Epithelial cell of proximal tubule (primary cell): Measurements from ENCODE around the gene PPFIA1. TPM values are rescaled to one million over a fixed set of nuclear protein-coding genes. Genes with fewer than 3 reads are reported as not detected.

Experiments
- DNase-seq: peaks from one replicate; pipeline ENCODE4 v3.0.0-alpha.2; 2011; ENCODE audit warnings: low read depth
- H3K4me3 ChIP-seq: 2 replicates; pipeline ENCODE4 v1.5.1; 2011; ENCODE audit warnings: low read depth, mild to moderate bottlenecking, low read length
- total RNA-seq: library from RNA; depleted of rRNA; stranded (reverse); fragments of >200 nt; gene quantifications from 2 replicates; pipeline ENCODE4 v1.2.3, GENCODE V29; 2015
- TF ChIP-seq, protein P1 (sequence below): conservative IDR thresholded peaks from 2 replicates; pipeline ENCODE4 v1.5.1; 2012; ENCODE audit warnings: low read depth, mild to moderate bottlenecking, low read length

The PPFIA1 gene
- total RNA-seq, 1 donor from 2014 or later = 18.0 TPM

GRCh38 chr11:70265341-70265740, 5.1 kb upstream of the PPFIA1 start:
- no peak for DNase-seq
- TF ChIP-seq, protein P1, sequence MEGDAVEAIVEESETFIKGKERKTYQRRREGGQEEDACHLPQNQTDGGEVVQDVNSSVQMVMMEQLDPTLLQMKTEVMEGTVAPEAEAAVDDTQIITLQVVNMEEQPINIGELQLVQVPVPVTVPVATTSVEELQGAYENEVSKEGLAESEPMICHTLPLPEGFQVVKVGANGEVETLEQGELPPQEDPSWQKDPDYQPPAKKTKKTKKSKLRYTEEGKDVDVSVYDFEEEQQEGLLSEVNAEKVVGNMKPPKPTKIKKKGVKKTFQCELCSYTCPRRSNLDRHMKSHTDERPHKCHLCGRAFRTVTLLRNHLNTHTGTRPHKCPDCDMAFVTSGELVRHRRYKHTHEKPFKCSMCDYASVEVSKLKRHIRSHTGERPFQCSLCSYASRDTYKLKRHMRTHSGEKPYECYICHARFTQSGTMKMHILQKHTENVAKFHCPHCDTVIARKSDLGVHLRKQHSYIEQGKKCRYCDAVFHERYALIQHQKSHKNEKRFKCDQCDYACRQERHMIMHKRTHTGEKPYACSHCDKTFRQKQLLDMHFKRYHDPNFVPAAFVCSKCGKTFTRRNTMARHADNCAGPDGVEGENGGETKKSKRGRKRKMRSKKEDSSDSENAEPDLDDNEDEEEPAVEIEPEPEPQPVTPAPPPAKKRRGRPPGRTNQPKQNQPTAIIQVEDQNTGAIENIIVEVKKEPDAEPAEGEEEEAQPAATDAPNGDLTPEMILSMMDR = no peak
- H3K4me3 ChIP-seq = no peak overlapping the region

- TF ChIP-seq, protein P1 = no peak
- no peak overlapping the region for H3K4me3 ChIP-seq
- no peak for DNase-seq
These were observed 3.0 kb upstream of the PPFIA1 start for GRCh38 chr11:70267405-70267950.

DNA sequence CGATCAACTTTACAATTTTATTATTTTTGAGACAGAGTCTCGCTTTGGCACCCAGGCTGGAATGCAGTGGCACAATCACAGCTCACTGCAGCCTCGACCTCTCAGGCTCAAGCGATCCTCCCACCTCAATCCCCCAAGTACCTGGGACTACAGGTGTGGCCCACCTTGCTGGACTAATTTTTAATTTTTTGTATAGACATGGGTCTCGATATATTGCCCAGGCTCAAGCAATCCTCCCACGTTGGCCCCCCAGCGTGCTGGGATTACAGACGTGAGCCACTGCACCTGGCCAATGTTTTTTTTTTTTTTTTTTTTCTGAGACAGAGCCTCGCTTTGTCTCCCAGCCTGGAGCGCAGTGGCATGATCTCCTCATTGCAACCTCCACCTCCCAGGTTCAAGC, 2.0 kb upstream of the PPFIA1 start:
- TF ChIP-seq, protein P1 = no peak
- no peak overlapping the region for H3K4me3 ChIP-seq
- no peak for DNase-seq

DNA sequence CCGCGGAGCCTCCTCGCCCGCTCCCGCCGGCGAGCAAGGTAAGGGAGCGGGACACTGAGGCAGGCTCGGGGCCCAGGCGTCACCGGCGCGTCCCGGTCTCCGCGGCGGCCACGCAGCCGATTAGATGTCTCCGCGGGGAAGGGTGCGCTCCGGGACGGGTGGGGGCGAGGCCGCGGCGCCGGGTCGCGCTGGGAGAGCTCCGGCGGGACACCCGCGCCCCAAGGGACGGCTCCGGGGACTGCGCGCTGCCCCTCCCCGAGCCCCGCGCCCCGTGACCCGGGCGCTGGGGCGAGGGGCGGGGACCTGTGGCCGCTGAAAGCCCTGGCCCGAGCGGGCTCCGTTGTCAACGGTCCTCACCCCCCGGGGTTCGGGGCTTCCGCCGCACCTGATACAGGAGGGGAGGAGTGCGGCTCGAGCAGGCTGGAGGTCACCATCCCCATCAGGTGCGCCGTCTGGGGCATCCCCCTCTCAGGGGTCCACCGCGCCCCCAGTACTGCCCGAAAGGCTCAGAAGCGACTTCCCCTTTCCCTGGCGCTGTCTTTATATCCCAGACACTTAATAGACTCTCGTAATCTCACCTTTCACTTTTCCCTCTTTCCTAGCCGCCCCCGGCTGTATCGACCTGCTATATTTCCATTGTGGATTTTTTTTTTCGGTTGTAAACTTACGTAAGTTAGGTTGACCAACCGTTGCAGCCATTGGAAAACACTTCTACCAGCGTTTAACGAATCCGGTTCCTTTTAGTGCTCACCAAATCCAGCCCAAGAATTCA, 573 bp downstream of the PPFIA1 start:
- no peak for DNase-seq

DNA sequence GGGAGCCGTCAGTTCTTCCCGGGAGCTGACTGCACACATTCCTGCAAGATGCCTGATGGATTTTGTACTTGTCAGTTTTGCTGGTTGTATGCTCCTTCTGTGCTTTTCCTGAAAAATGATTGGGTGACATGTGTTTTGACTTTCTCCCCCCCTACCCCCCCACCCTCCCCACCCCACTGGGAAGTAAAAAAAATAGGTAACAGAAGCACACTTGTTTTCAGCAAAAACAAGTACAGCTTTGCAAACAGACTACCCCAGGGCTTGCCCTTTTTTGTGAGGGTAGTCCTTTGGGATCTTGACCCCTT, 1.1 kb downstream of the PPFIA1 start:
- DNase-seq = no peak
- peak overlapping the region; percentile 87 for H3K4me3 ChIP-seq
- TF ChIP-seq, protein P1 = no peak

More for the DNA sequence above, 573 bp downstream of the PPFIA1 start:
- H3K4me3 ChIP-seq = peak overlapping the region; percentile 87
- TF ChIP-seq, protein P1 = no peak

GRCh38 chr11:70272009-70272408, 1.5 kb downstream of the PPFIA1 start:
- TF ChIP-seq, protein P1 = no peak
- no peak for DNase-seq
- H3K4me3 ChIP-seq = no peak overlapping the region

GRCh38 chr11:70278994-70279393, 8.5 kb downstream of the PPFIA1 start:
- H3K4me3 ChIP-seq = no peak overlapping the region
- DNase-seq = no peak
- TF ChIP-seq, protein P1 = no peak
